SH-SY5Y (cell line): ENCODE results near the gene ZNF581.

Source experiments
- GATA2 ChIP-seq: IDR thresholded peaks from 2 replicates; pipeline ENCODE4 v1.6.1; 2011; ENCODE audit warnings: mild to moderate bottlenecking, low read depth, low read length
- GATA3 ChIP-seq: IDR thresholded peaks from 2 replicates; pipeline ENCODE4 v1.6.1; 2011; ENCODE audit warnings: low read depth, mild to moderate bottlenecking, low read length, moderate library complexity

ZNF581 gene

GRCh38 chr19:55654323-55654867, 10.9 kb downstream of the ZNF581 start:
- TF ChIP-seq GATA2: 0 out of 2 replicates have a peak, but pooled peaks have one; percentile 2
- TF ChIP-seq GATA3: no peak

DNA sequence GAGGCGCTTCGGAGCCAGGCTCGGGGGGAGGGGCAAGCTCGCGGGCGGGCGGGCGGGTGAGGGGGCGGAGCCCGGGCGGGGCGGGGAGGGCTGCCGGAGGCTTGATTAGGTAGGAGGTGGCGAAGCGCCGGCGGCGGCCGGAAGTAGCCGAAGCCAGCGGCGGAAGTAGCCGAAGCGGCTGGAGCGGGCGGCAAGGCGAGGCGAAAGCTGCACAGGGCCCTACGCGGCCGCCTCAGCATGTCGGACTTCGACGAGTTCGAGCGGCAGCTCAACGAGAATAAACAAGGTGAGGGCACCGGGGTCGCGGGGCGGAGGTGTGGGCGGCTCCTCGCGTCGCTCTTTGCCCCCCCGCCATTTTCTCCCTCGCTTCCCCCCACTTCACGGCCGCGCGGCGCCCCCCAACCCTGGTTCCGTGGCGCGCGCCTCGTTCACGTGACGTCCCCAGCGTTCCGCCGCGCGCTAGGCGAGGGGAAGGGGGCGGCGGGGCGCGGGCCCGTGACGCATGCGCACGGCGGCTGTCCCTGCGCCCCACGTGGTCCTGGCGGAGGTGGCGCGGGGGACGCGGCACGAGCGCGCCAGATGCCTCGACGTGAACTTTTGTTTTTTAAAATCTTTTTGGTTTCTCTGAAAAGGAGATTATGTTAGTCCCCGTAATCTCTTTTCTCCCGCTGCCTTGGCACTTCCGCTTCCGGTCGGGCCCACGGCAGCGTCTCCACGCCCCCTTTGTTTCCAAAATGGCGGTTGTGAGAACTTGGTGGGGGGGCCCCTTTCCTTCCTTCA, 11.6 kb downstream of the ZNF581 start, which contains the start of gene U2AF2:
TSS of gene U2AF2 (plus strand) at position 168 of the 780 bp plus-strand sequence. CDS start at position 238, 70 bp downstream.
- TF ChIP-seq GATA3 (no peak), GATA2 (no peak)

DNA sequence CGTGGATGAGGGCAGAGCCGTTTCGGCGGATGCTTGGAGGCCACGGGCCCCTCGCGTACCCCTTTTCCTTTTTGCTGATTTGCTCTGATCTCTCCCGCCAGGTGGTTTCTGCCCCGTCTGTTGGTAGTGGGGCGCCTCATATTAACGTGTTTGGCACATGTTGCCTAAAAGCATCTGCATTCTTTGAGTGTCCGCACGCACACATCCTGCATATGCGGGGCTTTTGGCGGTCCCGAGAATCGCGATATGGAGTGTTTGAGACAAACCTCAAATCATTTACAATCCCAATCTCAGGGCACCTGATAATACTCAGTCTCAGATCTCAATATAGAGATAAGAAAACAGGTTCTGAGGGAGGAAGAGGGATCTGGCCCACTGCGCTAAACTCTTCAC, 12.2 kb downstream of the ZNF581 start:
- TF ChIP-seq GATA2 (no peak), GATA3 (no peak)

DNA sequence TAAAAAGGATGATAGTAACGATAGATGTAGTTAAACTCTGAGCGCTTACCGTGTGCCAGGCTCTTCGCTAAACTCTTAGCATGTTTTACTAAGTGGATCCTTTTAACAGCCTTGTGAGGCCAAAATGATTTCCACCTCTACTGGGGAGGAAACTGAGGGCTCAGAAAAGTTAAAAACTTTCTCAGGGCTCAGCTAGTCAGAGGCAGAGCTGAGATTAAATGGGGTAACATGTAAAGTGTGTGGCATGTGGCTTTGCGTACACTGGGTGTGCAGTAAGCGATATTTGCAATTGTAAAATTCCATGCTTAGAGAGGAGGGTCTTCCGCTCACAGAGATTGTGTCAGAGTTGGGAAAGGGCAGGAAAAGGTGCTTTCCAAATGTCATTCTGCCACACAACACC, 13.1 kb downstream of the ZNF581 start:
- no peak for TF ChIP-seq GATA2
- TF ChIP-seq GATA3: no peak

DNA sequence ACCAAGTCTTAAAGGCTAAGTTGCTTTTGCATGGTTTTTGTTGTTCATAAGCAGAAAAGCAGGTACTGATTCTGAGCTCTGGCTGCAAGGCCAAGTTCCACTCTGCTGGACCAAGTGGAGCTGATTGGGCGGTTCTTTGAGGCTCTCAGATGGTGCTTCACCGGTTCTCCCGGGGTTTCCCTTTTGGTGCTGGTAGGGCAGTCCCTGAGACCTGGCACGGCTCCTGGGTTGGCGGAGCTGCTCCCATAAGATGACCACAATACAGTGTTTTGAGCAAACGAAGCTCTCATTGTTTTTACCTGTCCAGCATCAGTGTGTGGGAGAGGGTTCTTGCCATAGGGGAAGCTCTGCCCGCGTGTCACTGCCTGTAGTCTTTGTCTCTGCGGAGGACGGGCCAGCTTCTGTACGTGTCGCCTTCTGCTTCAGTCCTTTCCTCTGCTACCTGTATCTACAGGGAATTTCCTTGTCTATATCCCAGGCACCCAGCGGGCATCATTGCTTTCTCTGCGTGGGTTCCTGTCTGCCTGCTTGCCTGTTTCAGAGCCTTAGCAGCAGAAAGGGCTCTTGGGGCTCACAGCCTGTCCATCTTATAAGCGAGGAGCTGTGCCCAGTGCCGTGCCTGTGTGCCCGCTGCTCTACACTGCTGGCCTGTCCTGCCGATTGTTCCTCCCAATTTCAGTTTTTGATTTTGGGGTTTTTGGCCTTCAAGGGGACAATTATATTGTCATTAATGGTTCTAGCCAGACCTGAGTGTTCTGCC, 13.7 kb downstream of the ZNF581 start:
- TF ChIP-seq GATA2: no peak

DNA sequence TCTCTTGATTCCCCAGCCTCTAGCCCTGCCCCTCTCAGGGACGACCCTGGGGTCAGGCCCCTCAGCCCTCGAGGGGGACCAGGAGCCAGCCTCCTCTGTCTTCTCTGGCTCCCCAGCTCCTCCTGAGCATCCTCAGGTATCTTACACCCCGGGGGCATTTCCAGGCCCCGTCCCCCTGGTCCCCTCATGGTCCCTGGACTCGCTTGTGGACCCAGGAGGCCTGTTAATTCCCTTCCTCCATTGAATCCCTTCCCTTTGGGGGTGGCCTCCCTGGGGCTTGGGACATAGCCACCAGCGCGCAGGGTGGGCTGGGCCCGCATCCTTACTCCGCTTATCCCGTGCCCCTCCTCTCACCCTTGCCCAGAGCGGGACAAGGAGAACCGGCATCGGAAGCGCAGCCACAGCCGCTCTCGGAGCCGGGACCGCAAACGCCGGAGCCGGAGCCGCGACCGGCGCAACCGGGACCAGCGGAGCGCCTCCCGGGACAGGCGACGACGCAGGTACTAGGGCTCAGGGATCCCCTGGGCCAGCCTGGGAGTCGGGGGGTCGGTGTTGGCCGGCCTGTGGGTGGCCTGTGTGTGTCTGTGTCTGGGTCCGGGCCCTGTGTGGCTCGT, 15.5 kb downstream of the ZNF581 start:
- TF ChIP-seq GATA2 (no peak), GATA3 (no peak)

- TF ChIP-seq GATA3: no peak
- TF ChIP-seq GATA2: no peak
These were observed 16.4 kb downstream of the ZNF581 start for GRCh38 chr19:55659822-55660221.

- TF ChIP-seq GATA2: no peak
- no peak for TF ChIP-seq GATA3
These were observed 17.0 kb downstream of the ZNF581 start for GRCh38 chr19:55660404-55660803.

DNA sequence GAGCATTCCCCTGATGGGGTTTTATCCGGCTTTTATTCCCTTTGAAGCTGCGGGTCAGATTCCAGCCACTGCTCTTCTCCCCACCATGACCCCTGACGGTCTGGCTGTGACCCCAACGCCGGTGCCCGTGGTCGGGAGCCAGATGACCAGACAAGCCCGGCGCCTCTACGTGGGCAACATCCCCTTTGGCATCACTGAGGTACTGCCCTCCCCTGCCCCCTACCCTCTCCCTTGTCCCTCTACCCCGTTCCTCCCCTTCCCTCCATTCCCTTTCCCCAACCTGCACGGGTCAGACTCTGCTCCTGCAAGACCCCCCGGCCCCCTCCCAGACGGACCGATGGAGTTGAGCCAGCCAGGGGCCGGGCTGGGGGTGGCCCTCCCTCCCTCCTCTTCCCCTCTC, 17.5 kb downstream of the ZNF581 start:
- no peak for TF ChIP-seq GATA2

- TF ChIP-seq GATA2 (no peak), GATA3 (no peak)
These were observed 18.4 kb downstream of the ZNF581 start for GRCh38 chr19:55661826-55662225.

GRCh38 chr19:55663846-55664536, 20.5 kb downstream of the ZNF581 start:
- TF ChIP-seq GATA3 (no peak), GATA2 (no peak)

GRCh38 chr19:55666343-55667005, 23.0 kb downstream of the ZNF581 start:
- TF ChIP-seq GATA3: no peak
- TF ChIP-seq GATA2: no peak

DNA sequence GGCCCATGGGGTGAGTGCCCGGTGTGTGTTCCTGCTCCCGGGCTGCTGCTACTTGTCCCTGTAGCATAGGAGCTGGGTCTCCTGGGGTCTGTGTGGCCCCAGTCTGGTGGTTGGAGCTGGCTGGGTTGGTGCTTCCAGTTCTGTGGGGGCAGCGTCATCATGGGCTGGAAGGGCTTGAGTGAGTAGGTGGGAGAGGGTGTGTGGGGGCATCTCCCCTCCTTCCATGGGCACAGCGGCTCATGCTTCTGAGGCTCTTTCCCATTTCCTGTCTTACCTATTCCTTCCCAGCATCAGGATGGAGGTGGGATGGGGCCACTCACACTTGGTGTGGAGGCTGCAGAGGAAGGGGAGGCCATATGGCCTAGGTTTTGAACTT, 23.5 kb downstream of the ZNF581 start:
- TF ChIP-seq GATA2 (no peak), GATA3 (no peak)

GRCh38 chr19:55667511-55667910, 24.1 kb downstream of the ZNF581 start:
- TF ChIP-seq GATA3 (no peak), GATA2 (no peak)
